DND-41 (cell line): Measurements from ENCODE around the gene TPK1.

Experiments used
- CTCF ChIP-seq: IDR thresholded peaks from 2 replicates; pipeline ENCODE4 v1.5.1; 2012; ENCODE audit warnings: borderline replicate concordance, low read length, moderate library complexity, mild to moderate bottlenecking; ENCODE audit not compliant: poor library complexity, severe bottlenecking; ENCODE audit errors: extremely low read depth
- EZH2 ChIP-seq: IDR thresholded peaks from 3 replicates; pipeline ENCODE4 v1.6.1; 2012; ENCODE audit warnings: borderline replicate concordance, low read depth, mild to moderate bottlenecking, moderate library complexity, low read length, inconsistent platforms; ENCODE audit not compliant: severe bottlenecking

- TF ChIP-seq CTCF: no peak
- TF ChIP-seq EZH2: no peak
Observed at GRCh38 chr7:144477348-144477747, 358.5 kb downstream of the TPK1 start.
